Measurements from ENCODE around the gene TNFRSF6B.
"Not testable (repeated sequence)": the region's sequence is repeated elsewhere in the genome, so short reads cannot be mapped to it uniquely, and the experiment has no call there.

Gene TNFRSF6B

GRCh38 chr20:63711085-63711645 is 14.7 kb downstream of the TNFRSF6B start:
- no peak for DNase-seq

GRCh38 chr20:63712191-63712590 is 15.7 kb downstream of the TNFRSF6B start:
- DNase-seq = no peak

DNA sequence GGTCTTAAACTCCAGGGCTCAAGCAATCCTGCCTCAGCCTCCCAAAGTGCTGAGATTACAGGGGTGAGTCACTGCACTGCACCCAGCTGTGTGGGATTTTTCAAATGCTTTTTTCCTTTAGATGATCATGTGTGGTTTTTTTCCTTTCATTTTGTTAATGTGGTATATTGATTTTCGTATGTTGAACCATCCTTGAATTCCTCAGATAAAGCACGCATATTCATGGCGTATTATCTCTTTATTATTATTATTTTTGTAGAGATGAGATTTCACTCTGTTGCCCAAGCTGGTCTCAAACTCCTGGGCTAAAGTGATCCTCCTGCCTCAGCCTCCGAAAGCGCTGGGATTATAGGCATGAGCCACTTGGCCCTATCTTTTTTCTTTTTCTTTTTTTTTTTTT is 18.4 kb downstream of the TNFRSF6B start:
- no peak for DNase-seq

DNA sequence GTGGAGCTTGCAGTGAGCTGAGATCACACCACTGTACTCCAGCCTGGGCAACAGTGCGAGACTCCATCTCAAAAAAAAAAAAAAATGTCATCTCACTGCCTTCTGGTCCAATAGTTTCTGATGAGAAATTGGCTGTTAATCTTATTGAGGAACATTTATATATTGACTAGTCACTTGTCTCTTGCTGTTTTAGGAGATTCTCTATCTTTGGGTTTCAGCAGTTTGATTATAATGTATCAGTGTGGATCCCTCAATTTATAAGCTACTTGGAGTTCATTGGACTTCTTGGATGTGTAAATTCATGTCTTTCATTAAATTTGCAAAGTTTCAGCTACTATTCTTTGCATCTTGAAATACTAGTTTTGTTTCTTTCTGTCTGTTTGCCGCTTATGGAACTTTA is 22.5 kb downstream of the TNFRSF6B start:
- DNase-seq = no peak

GRCh38 chr20:63722967-63723622 is 26.6 kb downstream of the TNFRSF6B start:
- not testable (repeated sequence) for DNase-seq

DNA sequence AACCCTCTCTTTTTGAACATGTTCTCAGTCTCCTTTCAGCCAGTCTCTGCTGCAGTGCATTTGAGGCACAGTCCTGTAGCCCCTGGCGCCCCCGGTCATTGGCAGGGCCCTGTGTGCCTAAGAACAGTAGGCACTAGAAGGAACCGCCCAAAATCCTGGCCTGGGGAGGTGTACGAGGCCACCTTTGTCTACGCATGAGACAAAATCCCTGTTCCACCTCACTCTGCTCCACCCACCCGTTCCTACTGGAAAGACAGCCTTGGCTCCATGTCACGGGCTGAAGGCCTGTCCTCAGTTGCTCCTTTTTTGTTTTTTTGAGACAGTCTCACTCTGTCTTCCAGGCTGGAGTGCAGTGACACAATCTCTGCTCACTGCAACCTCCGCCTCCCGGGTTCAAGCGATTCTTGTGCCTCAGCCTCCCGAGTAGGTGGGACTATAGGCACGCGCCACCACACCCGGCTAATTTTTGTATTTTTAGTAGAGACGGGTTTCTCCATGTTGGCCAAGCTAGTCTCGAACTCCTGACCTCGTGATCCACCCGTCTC is 33.8 kb downstream of the TNFRSF6B start:
- not testable (repeated sequence) for DNase-seq

- no peak for DNase-seq
Observed at GRCh38 chr20:63731410-63731809, 35.0 kb downstream of the TNFRSF6B start.

GRCh38 chr20:63732118-63733095 is 36.0 kb downstream of the TNFRSF6B start:
- DNase-seq = no peak

- no peak for DNase-seq
Observed at GRCh38 chr20:63733117-63733516, 36.7 kb downstream of the TNFRSF6B start.

- no peak for DNase-seq
Observed at GRCh38 chr20:63733579-63734081, 37.2 kb downstream of the TNFRSF6B start.

- no peak for DNase-seq
Observed at GRCh38 chr20:63734111-63734945, 37.9 kb downstream of the TNFRSF6B start.

DNA sequence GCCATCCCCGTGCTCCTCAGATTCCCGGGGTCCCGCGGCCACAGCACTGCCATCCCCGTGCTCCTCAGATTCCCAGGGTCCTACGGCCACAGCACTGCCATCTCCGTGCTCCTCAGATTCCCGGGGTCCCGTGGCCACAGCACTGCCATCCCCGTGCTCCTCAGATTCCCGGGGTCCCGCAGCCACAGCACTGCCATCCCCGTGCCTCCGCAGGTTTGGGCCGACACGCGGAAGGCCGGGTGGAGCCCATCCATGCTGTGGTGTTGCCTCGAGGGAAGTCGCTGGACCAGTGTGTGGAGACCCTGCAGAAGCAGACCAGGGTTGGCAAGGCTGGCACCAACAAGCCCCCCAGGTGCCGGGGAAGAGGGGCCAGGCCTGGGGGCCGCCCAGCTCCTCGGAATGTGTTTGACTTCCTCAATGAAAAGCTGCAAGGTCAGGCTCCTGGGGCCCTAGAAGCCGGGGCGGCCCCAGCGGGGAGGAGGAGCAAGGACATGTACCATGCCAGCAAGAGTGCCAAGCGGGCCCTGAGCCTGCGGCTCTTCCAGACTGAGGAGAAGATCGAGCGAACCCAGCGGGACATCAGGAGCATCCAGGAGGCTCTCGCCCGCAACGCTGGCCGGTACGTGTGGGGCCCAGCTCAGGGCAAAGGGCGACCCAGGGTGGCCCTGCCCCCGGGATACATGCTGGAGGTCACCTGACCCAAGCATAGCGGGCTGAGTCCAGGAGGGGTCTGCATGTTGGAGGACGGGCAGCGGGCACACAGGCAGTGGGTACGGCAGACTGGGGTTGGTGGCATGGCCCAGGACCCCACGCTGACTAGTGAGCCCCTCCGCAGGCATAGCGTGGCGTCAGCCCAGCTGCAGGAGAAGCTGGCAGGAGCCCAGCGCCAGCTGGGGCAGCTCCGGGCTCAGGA is 38.8 kb downstream of the TNFRSF6B start:
- DNase-seq = no peak

GRCh38 chr20:63735859-63736718 is 39.6 kb downstream of the TNFRSF6B start, which contains the start of gene LIME1:
LIME1 (plus strand) TSS chr20:63736664; CDS start chr20:63737550, 886 bp downstream.
- peak; percentile 87 for DNase-seq

DNA sequence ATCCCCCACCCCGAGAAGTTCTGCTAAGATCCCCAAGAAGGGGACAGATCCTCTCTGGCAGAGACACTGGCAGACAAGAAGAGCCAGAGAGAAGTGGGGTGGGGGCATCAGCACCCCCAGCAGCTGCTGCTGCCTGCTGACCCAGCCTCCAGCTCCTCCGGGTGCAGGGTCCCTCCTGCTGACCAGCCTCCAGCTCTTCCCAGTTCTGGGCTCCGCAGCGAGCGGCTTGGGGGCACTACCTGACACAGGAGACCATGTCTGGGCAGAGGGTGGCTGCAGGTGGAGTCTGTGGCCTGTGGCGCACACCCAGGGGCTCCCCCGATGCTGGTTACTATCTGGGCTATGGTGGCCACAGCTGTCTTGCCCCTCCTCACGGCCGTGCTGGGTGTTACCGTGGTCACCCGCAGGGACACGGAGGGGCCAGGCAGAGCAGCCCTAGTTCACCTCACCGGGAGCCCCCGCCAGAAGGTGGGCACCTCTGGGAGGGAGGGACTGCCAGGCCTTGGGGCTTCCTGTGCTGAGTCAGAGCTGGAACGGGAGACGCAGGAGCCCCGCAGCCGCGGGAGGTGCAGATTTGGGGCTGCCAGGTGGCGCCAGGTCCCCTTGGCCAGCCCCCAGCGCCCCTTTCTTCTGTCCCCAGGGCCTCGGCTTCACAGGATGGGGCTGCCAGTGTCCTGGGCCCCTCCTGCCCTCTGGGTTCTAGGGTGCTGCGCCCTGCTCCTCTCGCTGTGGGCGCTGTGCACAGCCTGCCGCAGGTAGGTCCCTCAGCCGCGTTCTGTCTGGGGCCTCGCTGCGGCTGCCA is 40.6 kb downstream of the TNFRSF6B start:
- peak; percentile 75 for DNase-seq

DNA sequence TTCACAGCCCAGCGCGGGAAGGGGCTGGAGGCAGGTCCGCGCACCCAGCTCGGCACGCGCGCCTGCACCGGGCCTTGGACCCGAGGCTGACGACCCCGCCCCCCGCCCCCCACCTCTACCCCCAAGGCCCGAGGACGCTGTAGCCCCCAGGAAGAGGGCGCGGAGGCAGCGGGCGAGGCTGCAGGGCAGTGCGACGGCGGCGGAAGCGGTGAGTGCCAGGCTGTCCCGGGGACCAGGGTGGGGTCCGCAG is 41.2 kb downstream of the TNFRSF6B start:
- no peak for DNase-seq

DNA sequence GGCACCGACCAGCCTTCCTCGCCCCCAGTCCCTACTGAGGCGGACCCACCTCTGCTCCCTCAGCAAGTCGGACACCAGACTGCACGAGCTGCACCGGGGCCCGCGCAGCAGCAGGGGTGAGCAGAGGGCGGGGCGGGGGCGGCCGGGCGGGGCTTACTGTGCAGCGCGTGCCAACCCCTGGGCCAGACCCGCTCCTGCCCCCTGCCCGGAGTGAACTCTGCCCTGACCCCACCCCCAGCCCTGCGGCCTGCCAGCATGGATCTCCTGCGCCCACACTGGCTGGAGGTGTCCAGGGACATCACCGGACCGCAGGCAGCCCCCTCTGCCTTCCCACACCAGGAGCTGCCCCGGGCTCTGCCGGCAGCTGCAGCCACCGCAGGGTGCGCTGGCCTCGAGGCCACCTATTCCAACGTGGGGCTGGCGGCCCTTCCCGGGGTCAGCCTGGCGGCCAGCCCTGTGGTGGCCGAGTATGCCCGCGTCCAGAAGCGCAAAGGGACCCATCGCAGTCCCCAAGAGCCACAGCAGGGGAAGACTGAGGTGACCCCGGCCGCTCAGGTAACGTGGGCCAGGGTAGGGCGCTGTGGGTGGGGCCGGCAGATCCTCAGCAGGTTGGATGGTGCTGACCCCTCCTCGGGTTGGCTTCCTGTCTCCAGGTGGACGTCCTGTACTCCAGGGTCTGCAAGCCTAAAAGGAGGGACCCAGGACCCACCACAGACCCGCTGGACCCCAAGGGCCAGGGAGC is 41.7 kb downstream of the TNFRSF6B start:
- DNase-seq = peak; percentile 68

DNA sequence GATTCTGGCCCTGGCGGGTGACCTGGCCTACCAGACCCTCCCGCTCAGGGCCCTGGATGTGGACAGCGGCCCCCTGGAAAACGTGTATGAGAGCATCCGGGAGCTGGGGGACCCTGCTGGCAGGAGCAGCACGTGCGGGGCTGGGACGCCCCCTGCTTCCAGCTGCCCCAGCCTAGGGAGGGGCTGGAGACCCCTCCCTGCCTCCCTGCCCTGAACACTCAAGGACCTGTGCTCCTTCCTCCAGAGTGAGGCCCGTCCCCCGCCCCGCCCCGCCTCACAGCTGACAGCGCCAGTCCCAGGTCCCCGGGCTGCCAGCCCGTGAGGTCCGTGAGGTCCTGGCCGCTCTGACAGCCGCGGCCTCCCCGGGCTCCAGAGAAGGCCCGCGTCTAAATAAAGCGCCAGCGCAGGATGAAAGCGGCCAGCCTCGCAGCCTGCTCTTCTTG is 42.3 kb downstream of the TNFRSF6B start:
- peak; percentile 53 for DNase-seq

All from CD4-positive, alpha-beta T cell treated with Interleukin-6 for 4 hours (primary cell).